Thyroid gland (tissue), 4 donors: ENCODE measurements around the gene PSMA8.

Experiments used
- POLR2A ChIP-seq, 2 donors: fragments of 450-650 bp; IDR thresholded peaks; one replicate each; pipeline ENCODE4 v1.6.1; 2017; ENCODE audit warnings: antibody characterized with exemption in 2 of 2, mild to moderate bottlenecking in 2 of 2, moderate library complexity in 1 of 2
- TF ChIP-seq, protein P1 (sequence below), 6 experiments: fragments of 200-600 bp in 3 of 6; fragments of 450-650 bp in 3 of 6; sonication (generic) in 3 of 6; IDR thresholded peaks; one replicate each; pipeline ENCODE4 v1.5.1; 2016 to 2019; ENCODE audit warnings: antibody characterized with exemption in 6 of 6, mild to moderate bottlenecking in 2 of 6, inconsistent platforms in 1 of 6, moderate library complexity in 1 of 6

DNA sequence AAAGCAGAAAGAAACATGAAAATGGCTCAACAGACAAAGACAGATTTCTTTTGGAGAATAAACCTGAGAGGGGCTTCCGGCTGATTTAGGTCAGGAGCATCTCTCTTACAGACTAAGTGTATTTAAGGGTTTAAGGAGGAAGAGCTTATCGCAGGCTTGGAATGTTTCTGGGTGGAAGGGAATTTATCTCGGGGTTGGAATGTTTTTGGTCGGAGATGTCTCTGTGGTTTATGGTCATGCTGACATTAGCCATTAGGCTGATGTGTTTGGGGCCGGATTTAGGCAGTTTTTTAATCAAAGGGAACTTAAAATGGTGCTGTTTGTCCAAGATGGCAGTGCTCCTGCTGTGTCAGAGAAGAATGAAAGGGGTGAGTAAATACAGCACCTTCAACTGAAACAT is 14.4 kb upstream of the PSMA8 start:
- TF ChIP-seq, protein P1, sequence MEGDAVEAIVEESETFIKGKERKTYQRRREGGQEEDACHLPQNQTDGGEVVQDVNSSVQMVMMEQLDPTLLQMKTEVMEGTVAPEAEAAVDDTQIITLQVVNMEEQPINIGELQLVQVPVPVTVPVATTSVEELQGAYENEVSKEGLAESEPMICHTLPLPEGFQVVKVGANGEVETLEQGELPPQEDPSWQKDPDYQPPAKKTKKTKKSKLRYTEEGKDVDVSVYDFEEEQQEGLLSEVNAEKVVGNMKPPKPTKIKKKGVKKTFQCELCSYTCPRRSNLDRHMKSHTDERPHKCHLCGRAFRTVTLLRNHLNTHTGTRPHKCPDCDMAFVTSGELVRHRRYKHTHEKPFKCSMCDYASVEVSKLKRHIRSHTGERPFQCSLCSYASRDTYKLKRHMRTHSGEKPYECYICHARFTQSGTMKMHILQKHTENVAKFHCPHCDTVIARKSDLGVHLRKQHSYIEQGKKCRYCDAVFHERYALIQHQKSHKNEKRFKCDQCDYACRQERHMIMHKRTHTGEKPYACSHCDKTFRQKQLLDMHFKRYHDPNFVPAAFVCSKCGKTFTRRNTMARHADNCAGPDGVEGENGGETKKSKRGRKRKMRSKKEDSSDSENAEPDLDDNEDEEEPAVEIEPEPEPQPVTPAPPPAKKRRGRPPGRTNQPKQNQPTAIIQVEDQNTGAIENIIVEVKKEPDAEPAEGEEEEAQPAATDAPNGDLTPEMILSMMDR (IDR thresholded peaks at IDR 0.05): no peak
- no peak for TF ChIP-seq POLR2A (IDR thresholded peaks at IDR 0.05)
